GM19438 (cell line): ENCODE data around the gene SLC48A1.

Experiments used
- ATAC-seq: cut with Tn5 transposase; IDR thresholded peaks from one replicate; pipeline ENCODE4 v1.9.1; 2021; ENCODE audit warnings: low read depth; ENCODE audit not compliant: unreplicated experiment

The SLC48A1 gene

DNA sequence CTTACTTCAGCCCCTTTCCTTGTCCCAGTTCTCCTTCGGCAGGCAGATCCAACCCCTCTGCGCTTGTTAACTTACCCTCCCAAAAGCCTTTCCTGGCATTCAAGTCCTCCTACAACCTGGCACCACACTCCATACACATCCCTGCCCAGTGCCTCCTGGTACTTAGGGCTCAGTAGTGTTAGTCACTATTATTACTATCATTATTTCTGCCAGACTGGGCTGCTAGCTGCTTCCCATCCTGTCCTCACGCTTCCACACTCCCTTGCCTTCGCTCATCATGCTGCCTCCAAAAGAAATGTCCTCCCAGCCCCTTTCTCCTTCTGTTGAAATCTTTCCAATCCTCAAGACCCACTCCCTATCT is 48.3 kb downstream of the SLC48A1 start:
- ATAC-seq, result no peak

DNA sequence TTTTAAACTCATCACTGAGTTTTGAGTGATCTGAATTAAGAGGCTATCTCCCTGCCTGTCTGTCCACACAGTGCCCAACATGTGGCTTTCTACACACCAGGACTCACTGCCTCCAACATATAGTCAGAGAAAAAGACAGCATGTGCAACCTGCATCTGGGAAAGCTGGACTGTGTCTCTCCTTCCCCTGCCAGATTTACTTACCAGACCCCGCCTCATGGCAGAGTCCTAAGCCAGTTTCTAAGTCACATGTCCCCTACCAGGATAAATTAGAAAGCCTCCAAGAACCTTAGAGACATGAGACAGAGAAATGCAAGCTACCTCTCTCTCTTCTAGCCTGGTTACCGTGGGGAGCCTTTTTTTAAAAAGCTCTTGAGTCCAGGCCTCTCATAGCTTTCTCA is 49.4 kb downstream of the SLC48A1 start:
- ATAC-seq, result no peak

DNA sequence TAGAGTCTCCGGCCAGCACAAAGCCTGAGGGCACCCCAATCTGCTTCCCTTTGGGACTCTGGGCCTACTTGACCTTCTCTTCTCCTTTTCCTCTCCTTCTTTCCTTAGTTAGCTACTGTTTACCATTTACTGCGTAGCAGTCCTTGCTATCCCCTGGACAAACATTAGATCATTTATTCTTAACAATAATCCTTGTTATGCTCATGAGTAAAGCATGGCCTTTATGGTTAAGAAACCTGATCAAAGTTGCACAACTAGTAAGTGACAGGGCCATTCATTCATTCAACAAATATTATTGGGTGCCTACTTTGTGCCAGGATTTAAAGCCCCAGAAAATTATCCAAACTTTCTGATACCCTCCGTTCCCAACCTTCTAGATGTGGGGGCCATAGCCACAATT is 49.8 kb downstream of the SLC48A1 start:
- no peak for ATAC-seq

DNA sequence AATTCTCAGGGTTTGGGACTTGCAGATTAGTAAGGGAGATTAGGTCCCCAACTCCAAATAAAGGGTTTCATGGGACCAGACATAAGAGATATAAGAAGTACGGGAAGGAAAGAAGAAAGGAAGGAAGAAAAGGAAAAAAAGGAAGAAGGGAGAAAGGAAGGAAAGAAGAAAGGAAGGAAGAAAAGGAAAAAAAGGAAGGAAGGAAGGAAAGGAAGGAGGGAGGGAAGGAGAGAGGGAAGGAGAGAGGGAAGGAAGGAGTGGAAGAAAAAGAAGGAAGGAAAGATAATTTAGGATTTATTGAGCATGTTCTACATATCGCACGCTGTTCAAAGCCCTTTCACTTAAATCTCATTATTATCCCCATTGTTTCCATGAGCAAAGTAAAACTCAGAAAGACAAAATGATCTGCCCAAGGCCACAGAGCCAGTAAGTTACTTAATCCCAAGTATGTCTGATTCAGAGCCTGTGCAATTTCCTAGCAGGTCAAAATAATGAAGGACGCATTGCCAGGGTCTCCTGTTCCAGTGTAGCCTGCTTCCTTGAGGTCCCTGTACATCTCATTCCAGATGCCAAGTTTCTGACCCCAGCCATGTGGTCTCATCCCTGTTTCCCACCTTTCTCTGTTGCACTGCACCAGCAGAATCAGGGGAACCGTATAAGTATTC is 50.5 kb downstream of the SLC48A1 start:
- no peak for ATAC-seq

DNA sequence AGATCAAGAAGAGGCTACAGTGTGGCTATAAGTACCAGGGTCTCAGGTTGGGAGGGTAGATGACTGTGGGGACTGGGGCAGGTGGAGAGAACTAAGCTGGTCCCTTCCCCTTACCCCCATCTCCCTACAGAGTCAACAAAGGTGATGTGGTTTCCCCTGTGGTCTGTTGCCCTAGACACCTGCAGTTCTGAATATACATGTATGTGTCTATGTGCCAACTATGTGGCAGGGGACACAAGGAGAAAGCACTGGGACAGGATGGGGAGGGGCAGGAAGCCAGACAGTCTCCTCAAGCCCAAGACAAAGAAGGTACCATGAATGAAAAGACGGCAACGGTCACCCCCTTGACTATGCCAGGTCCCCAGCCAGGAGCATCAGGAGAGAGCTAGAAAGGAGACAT is 51.2 kb downstream of the SLC48A1 start:
- ATAC-seq, result no peak

DNA sequence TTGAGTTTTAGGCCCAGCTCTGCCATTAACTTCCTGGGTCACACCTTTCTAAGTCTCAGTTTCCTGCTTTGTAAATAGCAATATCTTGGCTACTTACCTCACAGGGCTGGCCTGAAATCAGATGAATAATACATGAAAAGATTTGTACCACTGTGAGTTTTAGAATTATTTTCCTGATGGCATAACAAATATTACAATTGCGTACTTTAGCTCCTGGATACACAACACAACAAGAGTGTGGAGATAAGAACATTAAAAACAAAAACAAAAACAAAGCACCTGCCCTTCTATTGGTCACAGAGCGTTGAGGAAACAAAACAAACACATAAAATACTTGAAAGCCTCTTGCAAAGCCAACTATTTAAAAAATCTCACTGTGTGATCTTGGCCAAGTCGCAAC is 51.6 kb downstream of the SLC48A1 start:
- no peak for ATAC-seq

DNA sequence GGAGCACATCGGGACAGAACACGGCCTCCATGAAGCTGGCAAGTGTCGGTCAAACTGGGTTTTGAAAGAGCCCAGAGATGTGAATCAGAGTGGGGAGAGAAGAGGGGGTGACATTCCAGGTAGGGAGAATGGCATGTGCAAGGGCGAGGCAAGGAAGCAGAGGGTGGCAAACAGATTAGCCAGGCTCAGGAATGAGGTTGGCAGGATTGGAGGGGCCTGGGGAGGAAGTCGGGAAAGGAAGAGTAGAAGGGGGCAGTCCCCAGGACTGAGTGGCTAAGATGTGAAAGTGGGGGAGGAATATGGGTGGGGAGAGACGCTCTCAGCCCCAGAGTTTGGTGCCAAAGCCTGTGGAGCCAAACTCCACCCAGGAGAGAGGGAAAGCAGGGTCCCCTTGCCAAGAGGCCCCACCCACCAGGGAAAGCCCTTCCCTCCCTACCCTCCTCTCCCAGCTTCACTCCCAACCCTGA is 52.2 kb downstream of the SLC48A1 start:
- no peak for ATAC-seq

DNA sequence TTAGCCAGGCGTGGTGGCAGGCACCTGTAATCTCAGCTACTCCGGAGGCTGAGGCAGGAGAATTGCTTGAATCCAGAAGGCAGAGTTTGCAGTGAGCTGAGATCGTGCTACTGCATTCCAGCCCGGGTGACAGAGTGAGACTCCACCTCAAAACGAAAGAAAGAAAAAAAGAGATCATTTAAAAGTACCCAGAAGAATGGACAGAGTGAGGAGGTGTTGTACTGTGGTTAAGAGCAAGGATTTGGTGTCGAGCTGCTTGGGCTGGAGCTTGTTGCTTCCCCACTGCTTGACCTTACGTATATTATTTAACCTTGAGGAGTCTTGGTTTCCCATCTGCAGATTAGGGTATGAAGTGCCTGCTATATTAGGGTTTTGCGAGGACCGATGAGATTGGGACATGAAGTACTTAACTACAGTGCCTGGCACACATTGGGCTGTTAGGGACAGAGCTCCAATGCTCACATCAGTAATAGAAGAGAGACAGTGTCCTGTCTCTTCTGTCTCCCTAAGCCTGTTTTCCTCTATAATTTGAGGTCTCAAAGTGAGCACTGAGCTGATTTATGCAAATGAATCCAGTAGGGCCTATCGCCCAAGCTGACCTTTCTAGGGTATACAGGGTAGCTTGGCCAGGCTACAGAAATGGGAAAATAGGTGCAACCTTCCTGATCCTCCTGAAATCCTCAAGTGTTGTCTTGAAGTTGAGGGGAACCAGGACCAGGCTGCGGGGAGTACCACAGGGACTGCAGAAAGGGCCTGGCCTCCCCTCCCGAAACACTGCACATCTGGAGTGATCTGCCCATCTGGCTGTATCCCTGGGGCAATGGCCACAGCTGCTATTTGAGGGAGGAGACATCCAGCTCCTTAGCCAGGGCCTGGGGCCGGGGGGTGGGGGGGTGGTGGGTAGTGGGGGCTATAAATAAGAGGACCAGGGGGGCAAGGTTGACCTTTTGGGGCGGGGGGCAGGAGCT is 55.3 kb downstream of the SLC48A1 start:
- ATAC-seq, result no peak

DNA sequence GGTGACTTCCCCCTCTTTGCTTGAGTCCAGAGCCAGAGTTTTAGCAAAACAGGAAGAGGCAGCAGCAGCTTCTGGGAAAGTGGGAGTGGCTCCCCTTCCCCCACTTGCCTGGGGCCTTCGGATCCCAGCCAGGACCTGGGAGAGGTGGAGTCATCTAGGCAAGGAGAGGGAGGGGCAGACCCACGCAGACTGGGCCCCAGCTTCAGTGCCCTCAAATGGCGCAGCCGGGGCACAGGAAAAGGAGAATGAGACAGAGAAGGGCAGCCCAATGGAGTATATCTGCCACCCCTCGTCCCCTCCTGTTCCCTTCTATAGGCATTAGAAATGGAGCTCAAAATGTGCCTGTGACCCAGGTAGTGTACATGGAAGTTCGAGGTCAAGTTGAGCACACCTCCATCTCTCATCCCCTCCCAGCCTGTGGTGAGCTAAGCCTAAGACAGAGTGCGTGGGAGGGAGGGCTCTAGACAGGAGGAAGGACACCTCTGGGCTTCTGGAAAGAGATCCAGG is 56.0 kb downstream of the SLC48A1 start:
- ATAC-seq, result no peak

DNA sequence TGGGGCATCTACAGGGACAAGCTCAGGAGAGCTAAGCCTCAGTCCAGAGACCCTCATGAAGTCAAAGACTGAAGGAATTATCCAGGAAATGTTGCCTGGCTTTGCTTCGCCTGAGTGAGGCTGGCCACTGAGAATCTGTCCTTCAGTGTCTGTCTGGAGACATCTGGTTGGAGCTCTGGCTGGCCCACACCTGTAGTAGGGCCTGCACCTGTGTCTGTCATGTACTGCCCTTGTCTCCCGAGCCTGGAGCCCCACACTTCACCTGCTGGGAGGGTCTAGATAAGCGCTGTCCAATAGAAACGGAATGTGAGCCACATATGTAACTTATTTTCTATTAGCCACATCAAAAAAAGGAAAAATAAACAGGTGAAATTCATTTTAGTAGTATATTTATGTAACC is 56.5 kb downstream of the SLC48A1 start:
- ATAC-seq, result no peak
